NCI-H2171 (cell line): ENCODE data around the gene ZSCAN1.

Experiments used
- DNase-seq: peaks from one replicate; lab custom pipeline; 2025; lab: John Stamatoyannopoulos, UW

Gene ZSCAN1

GRCh38 chr19:58084596-58085347, 50.9 kb downstream of the ZSCAN1 start:
- no peak for DNase-seq

DNA sequence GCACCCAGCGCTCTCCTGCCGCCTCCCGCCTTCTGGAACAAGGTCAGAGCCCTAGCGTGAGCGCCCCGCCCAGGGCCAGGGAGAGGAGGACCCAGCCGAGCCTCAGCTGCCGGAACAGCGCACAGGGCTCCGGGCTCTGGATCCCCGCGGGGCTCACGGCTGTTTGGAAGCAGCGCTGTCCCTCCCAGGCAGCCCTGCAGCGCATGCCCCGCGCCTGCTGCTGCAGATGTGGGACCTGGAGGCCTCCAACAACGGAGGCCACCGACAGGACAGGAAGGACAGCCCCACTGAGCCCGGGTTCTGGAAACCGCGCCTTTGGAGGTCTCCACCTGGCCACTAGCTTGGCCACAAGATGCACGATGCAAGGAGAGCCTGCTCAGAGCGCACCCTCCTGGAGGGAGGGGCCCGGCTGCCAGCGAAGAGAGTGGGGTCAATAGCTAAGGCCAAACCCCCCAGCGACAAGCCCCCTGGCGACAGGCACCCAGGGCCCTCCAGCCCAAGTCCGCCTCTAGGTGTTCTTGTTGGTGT, 51.6 kb downstream of the ZSCAN1 start:
- no peak for DNase-seq

DNA sequence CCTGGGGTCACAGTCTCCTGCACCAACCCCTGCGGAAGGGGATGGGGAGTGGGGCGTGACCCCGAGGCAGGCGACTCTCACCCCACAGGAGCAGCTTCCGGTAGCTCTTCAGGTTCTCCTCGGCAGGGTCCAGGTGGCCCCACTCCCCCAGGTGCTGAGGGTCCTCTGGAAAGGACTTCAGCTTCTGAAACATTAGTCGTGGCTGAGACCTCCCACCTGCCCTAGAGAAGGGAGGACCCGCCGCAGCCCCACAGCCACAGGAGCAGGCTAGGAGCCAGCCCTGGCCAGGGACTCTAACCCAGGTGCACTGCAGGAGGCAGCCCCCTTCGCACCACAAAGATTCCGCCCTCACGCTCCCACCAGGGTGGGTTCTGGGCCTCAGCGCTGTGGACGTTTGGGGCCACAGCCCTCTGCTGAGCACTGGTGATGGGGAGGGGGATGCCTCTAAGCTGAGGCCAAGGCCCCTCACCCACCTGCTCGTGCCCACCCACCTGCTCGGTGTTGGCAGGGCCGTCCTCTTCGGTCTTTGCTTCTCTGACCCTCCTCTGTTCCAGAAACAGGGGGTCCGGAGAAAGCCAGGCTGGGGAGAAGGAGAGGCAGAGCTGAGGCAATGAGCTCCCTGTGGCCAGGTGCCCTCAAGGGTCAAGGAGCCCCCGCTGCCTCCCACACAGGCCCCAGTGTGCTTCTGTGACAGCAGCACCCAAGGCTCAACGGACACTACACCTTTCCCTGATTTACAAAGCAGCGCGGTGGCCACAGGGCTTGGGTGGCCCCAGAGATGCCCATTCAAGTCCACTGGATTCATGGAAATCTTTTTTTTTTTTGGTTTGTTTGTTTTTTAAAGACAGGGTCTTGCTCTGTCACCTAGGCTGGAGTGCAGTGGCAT, 53.2 kb downstream of the ZSCAN1 start:
- no peak for DNase-seq

- no peak for DNase-seq
Observed at GRCh38 chr19:58088521-58089052, 54.8 kb downstream of the ZSCAN1 start.

DNA sequence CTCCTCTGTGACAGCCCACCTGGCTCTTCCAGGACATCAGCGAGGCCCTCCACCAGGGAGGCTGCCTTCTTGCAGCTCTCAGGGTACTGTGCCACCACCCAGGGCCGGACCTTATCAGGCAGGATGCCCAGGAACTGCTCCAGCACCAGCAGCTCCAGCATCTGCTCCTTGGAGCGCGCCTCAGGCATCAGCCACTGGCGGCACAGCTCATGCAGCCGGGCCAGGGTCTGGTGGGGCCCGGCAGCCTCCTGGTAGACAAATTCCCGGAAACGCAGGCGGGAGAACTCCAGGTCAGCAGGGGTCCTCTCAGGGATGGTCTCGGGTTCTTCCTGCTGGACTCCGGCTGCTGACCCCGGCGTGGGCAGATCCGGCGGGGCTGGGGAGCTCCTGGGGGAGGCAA, 56.0 kb downstream of the ZSCAN1 start:
- no peak for DNase-seq

- no peak for DNase-seq
Observed at GRCh38 chr19:58091251-58091995, 57.6 kb downstream of the ZSCAN1 start.

DNA sequence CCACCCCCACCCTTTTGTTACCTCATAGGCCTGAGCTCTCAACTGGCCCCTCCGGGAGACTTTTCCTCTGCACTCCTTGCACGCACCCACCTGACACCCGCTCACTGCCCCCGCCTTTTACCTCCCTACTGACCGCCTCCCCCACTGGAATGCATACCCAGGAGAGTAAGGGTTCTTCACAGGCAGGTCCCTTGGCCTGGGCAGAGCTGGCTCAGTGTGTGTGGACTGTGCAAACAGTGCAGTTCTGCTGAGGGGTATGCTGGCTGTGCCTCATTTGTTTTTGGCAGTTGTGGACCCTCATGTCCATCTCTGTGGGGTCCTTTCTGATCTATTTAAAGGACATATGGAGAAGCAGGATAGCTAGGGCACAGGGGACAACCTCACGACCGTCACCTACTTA, 59.2 kb downstream of the ZSCAN1 start:
- no peak for DNase-seq

DNA sequence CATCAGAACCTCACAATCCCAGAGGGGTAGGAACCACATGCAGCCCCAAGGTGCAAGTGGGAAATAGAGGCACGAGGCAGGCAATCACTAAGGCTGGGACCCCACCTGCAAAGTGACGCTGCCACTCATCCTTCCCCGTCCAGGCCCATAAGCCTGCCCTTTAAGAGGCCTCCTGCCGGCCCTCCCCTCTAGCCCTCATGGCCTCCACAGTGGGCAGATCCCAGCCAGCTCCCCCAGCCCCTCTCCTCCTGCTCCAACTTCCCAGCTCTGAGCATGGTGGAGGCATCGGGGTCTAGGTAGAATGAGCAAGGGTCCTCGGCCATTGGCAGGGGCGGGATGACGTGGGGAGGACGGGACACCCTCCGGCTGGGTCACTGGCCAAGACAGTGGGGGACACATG, 61.5 kb downstream of the ZSCAN1 start:
- DNase-seq, result no peak

- DNase-seq, result no peak
Observed at GRCh38 chr19:58096884-58097283, 63.1 kb downstream of the ZSCAN1 start.

DNA sequence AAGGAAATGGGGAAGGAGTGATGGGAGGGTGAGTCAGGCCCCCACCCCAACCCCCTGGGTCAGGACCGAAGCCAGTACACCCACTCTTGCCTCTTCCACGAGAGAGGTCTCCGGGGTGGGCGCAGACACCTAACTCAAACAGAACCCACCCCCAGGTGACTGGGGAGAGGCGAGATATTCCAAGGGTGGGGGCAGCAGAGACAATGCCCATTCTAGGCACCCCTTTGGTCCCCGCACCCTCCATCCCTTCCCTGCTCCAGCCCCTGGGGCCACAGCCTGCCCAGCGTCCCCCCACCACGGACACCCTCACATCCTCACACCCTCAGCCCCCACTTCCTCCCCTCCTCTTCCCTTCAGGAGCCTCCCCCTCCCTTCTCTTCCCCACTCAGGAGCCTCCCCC, 63.5 kb downstream of the ZSCAN1 start:
- no peak for DNase-seq

- peak; percentile 96 for DNase-seq
Observed at GRCh38 chr19:58097781-58098681, 64.2 kb downstream of the ZSCAN1 start, which contains the start of gene ZSCAN18. Gene ZSCAN18, minus strand, starts transcription at chr19:58098231. Its CDS starts 7,964 bp downstream, at chr19:58090267.

GRCh38 chr19:58098682-58098998, 64.8 kb downstream of the ZSCAN1 start:
- no peak for DNase-seq
